ENCODE results near the gene RAB3IL1.

RAB3IL1 gene

GRCh38 chr11:61861634-61862033 lies 55.7 kb downstream of the RAB3IL1 start:
- Histone ChIP-seq H3K27me3 (replicated peaks; ENCODE audit: control insufficient read depth, insufficient read depth, low read length, poor library complexity, severe bottlenecking) (no peaks in the 10 kb centered on the region), H3K36me3 (ENCODE audit: control insufficient read depth, insufficient read depth, low read length) (no peaks in the 10 kb centered on the region), H3K9me3 (ENCODE audit: control insufficient read depth, low read length) (no peaks in the 10 kb centered on the region), H3K27ac (ENCODE audit: insufficient read depth, low read length, poor library complexity, severe bottlenecking) (no peak overlapping the region), H3K4me1 (ENCODE audit: control insufficient read depth, insufficient read depth, low read length, poor library complexity, severe bottlenecking) (no peaks in the 10 kb centered on the region), H3K4me3 (ENCODE audit: insufficient read depth, low read depth, low read length, poor library complexity, severe bottlenecking) (no peak overlapping the region)
- DNase-seq: no peak

- Histone ChIP-seq H3K9me3 (ENCODE audit: control insufficient read depth, low read length) (no peaks in the 10 kb centered on the region), H3K27ac (ENCODE audit: insufficient read depth, low read length, poor library complexity, severe bottlenecking) (no peak overlapping the region), H3K4me3 (ENCODE audit: insufficient read depth, low read depth, low read length, poor library complexity, severe bottlenecking) (no peak overlapping the region), H3K36me3 (ENCODE audit: control insufficient read depth, insufficient read depth, low read length) (no peaks in the 10 kb centered on the region), H3K27me3 (replicated peaks; ENCODE audit: control insufficient read depth, insufficient read depth, low read length, poor library complexity, severe bottlenecking) (no peaks in the 10 kb centered on the region), H3K4me1 (ENCODE audit: control insufficient read depth, insufficient read depth, low read length, poor library complexity, severe bottlenecking) (no peaks in the 10 kb centered on the region)
- no peak for DNase-seq
Observed at GRCh38 chr11:61860054-61860903, 57.1 kb downstream of the RAB3IL1 start.

GRCh38 chr11:61855939-61856680 lies 61.3 kb downstream of the RAB3IL1 start:
- Histone ChIP-seq H3K36me3 (ENCODE audit: control insufficient read depth, insufficient read depth, low read length) (no peaks in the 10 kb centered on the region), H3K27me3 (replicated peaks; ENCODE audit: control insufficient read depth, insufficient read depth, low read length, poor library complexity, severe bottlenecking) (no peaks in the 10 kb centered on the region), H3K27ac (ENCODE audit: insufficient read depth, low read length, poor library complexity, severe bottlenecking) (no peak overlapping the region), H3K9me3 (ENCODE audit: control insufficient read depth, low read length) (no peaks in the 10 kb centered on the region), H3K4me1 (ENCODE audit: control insufficient read depth, insufficient read depth, low read length, poor library complexity, severe bottlenecking) (no peaks in the 10 kb centered on the region), H3K4me3 (ENCODE audit: insufficient read depth, low read depth, low read length, poor library complexity, severe bottlenecking) (no peak overlapping the region)
- no peak for DNase-seq

GRCh38 chr11:61854966-61855714 lies 62.2 kb downstream of the RAB3IL1 start:
- no peaks in the 10 kb centered on the region for H3K36me3 ChIP-seq (ENCODE audit: control insufficient read depth, insufficient read depth, low read length)
- DNase-seq: no peak

GRCh38 chr11:61854206-61854895 lies 63.0 kb downstream of the RAB3IL1 start:
- DNase-seq: no peak
- Histone ChIP-seq H3K4me1 (ENCODE audit: control insufficient read depth, insufficient read depth, low read length, poor library complexity, severe bottlenecking) (no peaks in the 10 kb centered on the region), H3K36me3 (ENCODE audit: control insufficient read depth, insufficient read depth, low read length) (no peaks in the 10 kb centered on the region), H3K9me3 (ENCODE audit: control insufficient read depth, low read length) (no peaks in the 10 kb centered on the region), H3K27me3 (replicated peaks; ENCODE audit: control insufficient read depth, insufficient read depth, low read length, poor library complexity, severe bottlenecking) (no peaks in the 10 kb centered on the region), H3K4me3 (ENCODE audit: insufficient read depth, low read depth, low read length, poor library complexity, severe bottlenecking) (no peak overlapping the region), H3K27ac (ENCODE audit: insufficient read depth, low read length, poor library complexity, severe bottlenecking) (no peak overlapping the region)

More at GRCh38 chr11:61854966-61855714, 62.2 kb downstream of the RAB3IL1 start:
- Histone ChIP-seq H3K27me3 (replicated peaks; ENCODE audit: control insufficient read depth, insufficient read depth, low read length, poor library complexity, severe bottlenecking) (no peaks in the 10 kb centered on the region), H3K4me3 (ENCODE audit: insufficient read depth, low read depth, low read length, poor library complexity, severe bottlenecking) (no peak overlapping the region), H3K4me1 (ENCODE audit: control insufficient read depth, insufficient read depth, low read length, poor library complexity, severe bottlenecking) (no peaks in the 10 kb centered on the region), H3K27ac (ENCODE audit: insufficient read depth, low read length, poor library complexity, severe bottlenecking) (no peak overlapping the region), H3K9me3 (ENCODE audit: control insufficient read depth, low read length) (no peaks in the 10 kb centered on the region)

GRCh38 chr11:61853698-61854169 lies 63.6 kb downstream of the RAB3IL1 start:
- Histone ChIP-seq H3K27me3 (replicated peaks; ENCODE audit: control insufficient read depth, insufficient read depth, low read length, poor library complexity, severe bottlenecking) (no peaks in the 10 kb centered on the region), H3K36me3 (ENCODE audit: control insufficient read depth, insufficient read depth, low read length) (no peaks in the 10 kb centered on the region), H3K27ac (ENCODE audit: insufficient read depth, low read length, poor library complexity, severe bottlenecking) (no peak overlapping the region), H3K4me1 (ENCODE audit: control insufficient read depth, insufficient read depth, low read length, poor library complexity, severe bottlenecking) (no peaks in the 10 kb centered on the region), H3K4me3 (ENCODE audit: insufficient read depth, low read depth, low read length, poor library complexity, severe bottlenecking) (no peak overlapping the region), H3K9me3 (ENCODE audit: control insufficient read depth, low read length) (no peaks in the 10 kb centered on the region)
- DNase-seq: no peak

GRCh38 chr11:61851900-61852295 lies 65.5 kb downstream of the RAB3IL1 start:
- Histone ChIP-seq H3K36me3 (ENCODE audit: control insufficient read depth, insufficient read depth, low read length) (no peaks in the 10 kb centered on the region), H3K9me3 (ENCODE audit: control insufficient read depth, low read length) (no peaks in the 10 kb centered on the region), H3K4me3 (ENCODE audit: insufficient read depth, low read depth, low read length, poor library complexity, severe bottlenecking) (no peak overlapping the region), H3K27ac (ENCODE audit: insufficient read depth, low read length, poor library complexity, severe bottlenecking) (no peak overlapping the region), H3K4me1 (ENCODE audit: control insufficient read depth, insufficient read depth, low read length, poor library complexity, severe bottlenecking) (no peaks in the 10 kb centered on the region), H3K27me3 (replicated peaks; ENCODE audit: control insufficient read depth, insufficient read depth, low read length, poor library complexity, severe bottlenecking) (no peaks in the 10 kb centered on the region)
- no peak for DNase-seq

GRCh38 chr11:61851113-61851899 lies 66.1 kb downstream of the RAB3IL1 start:
- Histone ChIP-seq H3K4me3 (ENCODE audit: insufficient read depth, low read depth, low read length, poor library complexity, severe bottlenecking) (no peak overlapping the region), H3K36me3 (ENCODE audit: control insufficient read depth, insufficient read depth, low read length) (no peaks in the 10 kb centered on the region), H3K9me3 (ENCODE audit: control insufficient read depth, low read length) (no peaks in the 10 kb centered on the region), H3K27me3 (replicated peaks; ENCODE audit: control insufficient read depth, insufficient read depth, low read length, poor library complexity, severe bottlenecking) (no peaks in the 10 kb centered on the region), H3K4me1 (ENCODE audit: control insufficient read depth, insufficient read depth, low read length, poor library complexity, severe bottlenecking) (no peaks in the 10 kb centered on the region), H3K27ac (ENCODE audit: insufficient read depth, low read length, poor library complexity, severe bottlenecking) (no peak overlapping the region)
- DNase-seq: no peak

- H3K36me3 ChIP-seq (ENCODE audit: control insufficient read depth, insufficient read depth, low read length): no peaks in the 10 kb centered on the region
Observed at GRCh38 chr11:61850687-61851086, 66.7 kb downstream of the RAB3IL1 start.

More at GRCh38 chr11:61850687-61851086, 66.7 kb downstream of the RAB3IL1 start:
- DNase-seq: no peak
- Histone ChIP-seq H3K4me3 (ENCODE audit: insufficient read depth, low read depth, low read length, poor library complexity, severe bottlenecking) (no peak overlapping the region), H3K9me3 (ENCODE audit: control insufficient read depth, low read length) (no peaks in the 10 kb centered on the region), H3K27me3 (replicated peaks; ENCODE audit: control insufficient read depth, insufficient read depth, low read length, poor library complexity, severe bottlenecking) (no peaks in the 10 kb centered on the region), H3K4me1 (ENCODE audit: control insufficient read depth, insufficient read depth, low read length, poor library complexity, severe bottlenecking) (no peaks in the 10 kb centered on the region), H3K27ac (ENCODE audit: insufficient read depth, low read length, poor library complexity, severe bottlenecking) (no peak overlapping the region)
